ENCODE results near the gene MYO1E. TPM values are rescaled to one million over a fixed set of nuclear protein-coding genes. Genes with fewer than 3 reads are reported as not detected.

MYO1E gene
- total and polyA plus RNA-seq, 2 of the 8 experiments (the other 6 are each of a cell fraction or from before 2014, with no cell fraction given), result 19.6 to 142 TPM

DNA sequence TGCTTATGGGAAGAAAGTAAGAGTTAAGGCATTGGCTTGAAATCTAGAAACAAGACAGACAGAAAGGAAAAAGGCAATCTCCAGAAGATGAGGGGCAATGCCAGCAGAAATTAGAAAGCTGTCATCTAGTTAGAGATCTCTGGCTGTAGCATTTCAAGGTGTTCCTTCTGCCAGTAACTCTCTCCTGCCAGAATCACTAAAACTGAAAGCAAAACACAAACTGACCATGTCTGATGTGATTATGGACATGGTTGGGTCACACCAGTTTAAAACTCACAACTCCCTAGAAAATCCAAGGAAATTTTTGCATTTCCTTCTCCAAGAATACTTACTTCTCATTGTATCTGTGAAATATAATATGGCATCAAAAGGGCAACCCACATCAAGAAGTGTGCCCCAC is 83.1 kb downstream of the MYO1E start (continued):
- TF ChIP-seq NANOG (IDR thresholded peaks at IDR 0.05; ENCODE audit: insufficient read depth, low read depth, low read length, poor library complexity, severe bottlenecking) (no peak), ASH2L (IDR thresholded peaks at IDR 0.05; ENCODE audit: low read length) (no peak)
